Hindlimb muscle (tissue), 1 donor: ENCODE measurements around the gene EDDM3A. TPM values are rescaled to one million over a fixed set of nuclear protein-coding genes. Genes with fewer than 3 reads are reported as not detected.
A peak's percentile ranks its signal among the peaks of the same experiment; 100 is the strongest.
"Not testable (repeated sequence)": the region's sequence is repeated elsewhere in the genome, so short reads cannot be mapped to it uniquely, and the experiment has no call there.

Source experiments
- DNase-seq: peaks from one replicate; pipeline ENCODE4 v3.0.0-alpha.2; 2013
- polyA plus RNA-seq: library from polyadenylated mRNA; unstranded; fragments of 120-200 nt; gene quantifications from one replicate; pipeline ENCODE4 v1.2.1, GENCODE V29; 2013; ENCODE audit not compliant: insufficient read length

The EDDM3A gene
- polyA plus RNA-seq: not detected

DNA sequence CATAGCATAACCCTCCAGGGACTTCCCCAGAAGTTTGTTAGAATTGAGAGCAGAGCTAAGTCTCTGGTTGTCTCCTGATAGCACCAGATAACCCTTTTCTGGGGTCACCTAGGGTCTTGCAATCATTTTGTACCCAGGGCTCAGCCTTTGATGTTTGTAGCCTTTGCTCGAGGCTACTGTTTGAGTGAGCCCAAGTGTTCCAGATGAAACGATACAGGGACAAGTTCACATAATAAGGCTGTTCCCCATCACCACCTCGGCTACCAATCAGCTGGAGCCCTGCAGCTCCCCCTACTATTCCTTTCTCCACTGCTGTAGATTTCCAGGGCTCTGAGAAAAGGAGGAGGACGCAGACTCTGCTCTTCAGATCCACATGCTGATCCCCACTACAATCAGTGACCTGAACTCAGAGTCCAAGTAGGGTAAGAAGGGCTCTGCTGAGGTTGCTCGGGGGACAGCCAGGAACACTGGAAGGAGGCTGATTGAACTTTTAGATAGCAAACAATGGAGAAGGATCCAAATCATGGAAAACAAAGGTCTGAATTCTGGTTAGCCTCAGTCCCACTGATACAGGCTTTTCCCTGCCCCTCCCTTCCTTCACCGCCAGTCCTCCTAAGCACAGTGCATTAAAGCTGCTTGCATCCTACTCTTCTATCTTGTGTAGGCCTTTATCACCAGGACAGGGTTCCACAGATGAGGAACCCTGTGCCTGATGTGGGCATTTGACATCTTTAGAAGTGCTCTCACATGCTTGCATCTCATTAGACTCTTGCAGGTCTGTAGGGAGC, at the start of gene EDDM3A:
Gene EDDM3A (plus strand): TSS at position 317 of the 788 bp plus-strand sequence. CDS start 1,694 bp downstream, outside the sequence.
- no peak for DNase-seq

DNA sequence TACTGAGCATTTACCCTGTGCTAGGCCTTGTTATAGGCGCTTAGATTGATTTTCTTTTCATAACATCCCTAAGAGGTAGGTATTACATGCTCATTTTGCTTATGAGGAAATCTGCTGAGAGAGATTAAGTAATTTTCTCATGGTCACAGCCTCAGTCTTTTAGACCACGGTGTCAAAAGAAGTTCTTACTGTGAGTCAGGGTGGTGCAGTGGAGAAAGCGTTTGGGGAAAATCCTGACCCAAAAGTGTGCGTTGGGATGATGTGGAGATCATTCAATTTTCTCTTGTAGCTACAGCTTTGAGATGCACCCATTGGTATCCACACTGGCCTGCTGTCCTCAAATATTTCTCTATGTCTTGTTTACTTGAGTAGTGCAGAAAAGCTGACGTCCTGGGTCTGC, 48.9 kb upstream of the EDDM3A start:
- no peak for DNase-seq

GRCh38 chr14:20697273-20698017, 48.2 kb upstream of the EDDM3A start:
- DNase-seq: peak; percentile 60

- DNase-seq: no peak
Observed at GRCh38 chr14:20698018-20698329, 47.7 kb upstream of the EDDM3A start.

GRCh38 chr14:20698934-20699333, 46.8 kb upstream of the EDDM3A start:
- DNase-seq: no peak

GRCh38 chr14:20699931-20700330, 45.8 kb upstream of the EDDM3A start:
- no peak for DNase-seq

DNA sequence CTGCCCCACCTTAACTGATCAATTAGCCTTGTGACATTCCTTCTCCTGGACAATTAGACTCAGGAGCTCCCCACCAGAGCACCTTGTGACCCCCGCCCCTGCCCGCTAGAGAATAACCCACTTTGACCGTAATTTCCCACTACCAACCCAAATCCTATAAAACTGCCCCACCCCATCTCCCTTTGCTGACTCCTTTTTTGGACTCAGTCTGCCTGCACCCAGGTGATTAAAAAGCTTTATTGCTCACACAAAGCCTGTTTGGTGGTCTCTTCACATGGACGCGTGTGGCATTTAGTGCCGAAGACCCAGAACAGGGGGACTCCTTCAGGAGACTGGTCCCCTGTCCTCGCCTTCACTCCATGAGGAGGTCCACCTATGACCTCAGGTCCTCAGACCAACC, 44.7 kb upstream of the EDDM3A start:
- not testable (repeated sequence) for DNase-seq

DNA sequence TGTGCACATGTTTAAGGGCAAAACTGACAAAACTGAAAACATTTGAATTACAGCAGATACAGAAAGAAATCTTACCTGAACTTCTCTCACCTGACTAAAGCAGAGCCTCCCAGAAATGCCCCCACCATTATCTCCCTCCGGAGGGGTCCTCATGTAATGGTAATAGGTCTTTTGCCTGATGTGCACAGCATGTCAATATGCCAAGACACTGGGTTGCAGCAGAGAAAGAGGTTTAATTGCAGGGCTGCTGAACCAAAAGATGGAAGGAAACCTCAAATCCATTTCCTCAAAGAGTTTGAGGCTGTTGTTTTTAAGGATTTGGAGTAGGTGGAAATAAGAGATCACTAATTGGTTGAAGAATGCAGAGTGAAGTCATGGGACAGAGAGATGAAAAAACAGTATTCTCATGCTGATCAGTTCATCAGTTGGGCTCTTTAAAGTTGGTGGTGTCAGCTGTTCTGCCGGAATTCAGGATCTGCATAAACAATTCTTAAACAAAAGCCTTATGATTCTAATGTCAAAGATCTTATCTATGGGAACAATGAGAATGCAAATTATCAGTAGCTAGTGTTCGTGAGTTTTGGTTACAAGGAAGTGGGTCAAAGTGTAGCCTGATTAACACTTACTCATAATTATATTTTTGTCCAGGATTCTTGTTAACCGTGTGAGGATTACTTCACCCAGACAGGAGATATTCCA, 38.9 kb upstream of the EDDM3A start:
- no peak for DNase-seq

GRCh38 chr14:20707622-20708021, 38.1 kb upstream of the EDDM3A start:
- DNase-seq: no peak

DNA sequence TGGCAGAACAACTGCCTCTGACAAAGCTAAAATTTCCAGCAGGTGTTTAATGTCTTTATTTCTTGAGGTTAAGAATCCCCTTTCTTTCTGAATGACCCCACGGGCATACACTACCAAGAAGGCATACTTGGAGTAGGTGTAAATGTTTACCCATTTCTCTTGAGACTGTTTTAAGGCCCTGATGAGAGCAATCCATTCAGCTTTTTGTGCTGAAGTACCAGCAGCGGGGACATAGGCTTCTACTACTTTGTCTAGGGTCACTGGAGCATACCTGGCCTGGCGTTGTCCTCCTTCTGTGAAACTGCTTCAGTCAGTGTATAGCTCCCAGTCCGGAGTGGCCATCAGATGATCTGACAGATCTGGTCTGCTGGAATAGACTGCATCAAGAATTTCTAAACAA, 34.4 kb upstream of the EDDM3A start:
- DNase-seq: no peak

DNA sequence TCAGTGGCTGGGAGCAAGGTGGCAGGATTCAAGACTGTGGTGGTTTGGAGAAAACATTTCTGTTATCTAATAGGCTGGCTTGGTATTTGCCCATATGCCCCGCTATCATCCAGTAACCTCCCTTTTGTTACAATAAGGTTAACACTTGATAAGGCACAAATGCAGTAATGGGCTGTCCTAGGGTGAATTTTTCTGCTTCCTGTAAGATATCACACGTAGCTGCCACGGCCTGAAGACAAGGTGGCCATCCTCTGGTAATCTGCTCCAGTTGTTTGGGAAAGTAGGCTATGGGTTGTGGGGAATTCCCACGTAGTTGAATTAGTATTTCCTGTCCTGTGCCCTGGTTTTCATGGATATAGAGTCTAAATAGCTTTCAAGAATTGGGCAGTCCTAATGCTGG, 34.0 kb upstream of the EDDM3A start:
- no peak for DNase-seq

DNA sequence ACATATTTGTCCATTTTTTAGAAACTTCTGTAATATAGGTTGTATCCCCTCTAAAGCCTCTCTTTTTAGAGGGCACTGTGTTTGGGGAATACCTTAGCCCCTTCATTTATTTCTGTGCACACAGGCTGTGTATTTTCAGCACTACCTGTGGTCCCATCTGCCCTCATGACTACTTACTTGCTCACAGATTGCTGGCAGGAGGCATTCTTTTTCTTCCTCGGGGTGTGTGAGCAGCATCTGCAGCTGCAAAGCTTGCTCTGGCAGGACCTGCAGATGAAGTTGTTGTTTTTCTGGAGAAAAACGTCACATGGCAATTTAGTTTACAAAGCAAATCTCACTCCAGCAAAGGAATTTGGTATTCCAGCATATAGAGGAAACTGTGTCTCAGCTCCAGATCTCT, 32.8 kb upstream of the EDDM3A start:
- no peak for DNase-seq

- DNase-seq: no peak
Observed at GRCh38 chr14:20714593-20715250, 31.0 kb upstream of the EDDM3A start.

DNA sequence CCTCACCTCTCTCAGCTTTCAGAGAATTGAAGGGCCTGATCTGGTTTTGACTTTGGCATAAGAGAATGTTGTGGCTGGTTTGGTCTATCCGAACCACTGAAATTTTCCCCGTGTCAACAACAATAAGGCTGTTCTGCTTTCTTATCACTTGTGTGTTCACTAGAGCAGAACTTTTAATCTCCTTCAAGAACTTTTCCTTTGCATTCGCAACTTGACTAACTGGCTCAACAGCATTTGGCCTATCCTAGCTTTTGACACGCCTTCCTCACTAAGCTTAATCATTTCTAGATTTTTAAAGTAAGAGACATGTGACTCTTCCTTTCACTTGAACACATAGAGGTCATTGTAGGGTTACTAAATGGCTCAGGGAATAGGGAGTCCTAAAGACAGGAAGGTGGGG, 25.9 kb upstream of the EDDM3A start:
- no peak for DNase-seq

GRCh38 chr14:20720741-20721140, 24.9 kb upstream of the EDDM3A start:
- DNase-seq: no peak

DNA sequence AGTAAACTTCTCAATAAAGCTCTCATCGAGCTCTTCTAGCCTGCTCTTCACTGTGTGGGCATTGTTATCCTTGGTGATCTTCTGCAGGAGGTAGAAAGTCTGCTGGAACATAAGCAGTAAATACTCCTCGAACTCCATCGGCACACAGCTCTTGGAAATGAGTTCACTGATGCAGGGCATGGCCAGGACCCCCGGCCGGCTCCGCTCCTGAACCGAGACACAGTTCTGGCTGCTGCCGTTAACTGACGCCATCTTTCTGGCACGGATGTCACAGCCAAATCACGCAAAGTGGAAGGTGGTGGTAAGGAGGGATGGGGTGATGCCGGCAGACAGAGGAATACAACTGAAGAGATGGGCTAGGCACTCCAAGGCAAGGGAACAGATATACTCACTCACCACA, 23.7 kb upstream of the EDDM3A start:
- no peak for DNase-seq

DNA sequence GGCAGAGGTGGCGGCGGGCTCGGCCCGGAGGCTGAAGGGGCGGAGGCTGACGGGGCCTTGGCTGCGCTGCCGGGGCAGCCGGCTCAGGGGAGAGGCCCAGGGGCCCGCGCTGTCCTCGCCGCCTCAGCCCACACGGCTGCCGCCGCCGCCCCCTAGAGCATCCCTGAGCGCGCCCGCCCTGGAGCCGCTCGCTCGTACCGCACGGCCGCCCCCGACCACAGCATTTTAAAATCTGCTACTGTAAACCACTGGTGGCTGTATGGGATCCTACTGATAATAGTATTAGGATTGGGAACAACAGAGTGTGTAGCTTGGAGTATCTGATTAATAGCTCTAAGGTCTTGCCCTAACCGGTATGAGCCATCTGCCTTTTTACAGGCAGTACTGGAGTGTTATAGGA, 22.2 kb upstream of the EDDM3A start:
- DNase-seq: no peak

DNA sequence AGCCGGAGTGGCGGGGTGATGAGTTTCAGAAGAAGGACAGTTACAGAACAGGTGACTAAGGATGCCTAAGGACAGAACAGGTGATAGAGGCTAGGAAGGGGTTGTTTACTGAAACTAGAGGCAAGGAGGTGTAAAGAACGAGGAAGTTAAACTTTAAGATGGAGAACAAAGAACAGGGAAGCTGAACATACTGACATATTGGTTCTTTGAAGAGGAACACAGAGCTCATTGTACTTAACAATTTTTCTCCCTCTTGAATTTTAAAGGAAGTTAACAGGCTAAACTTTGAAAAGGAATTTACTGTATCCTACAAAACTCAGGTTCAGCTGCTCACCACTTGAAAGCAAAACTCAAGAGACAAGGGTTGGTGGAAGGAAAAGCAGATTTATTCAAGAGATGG, 19.6 kb upstream of the EDDM3A start:
- not testable (repeated sequence) for DNase-seq

DNA sequence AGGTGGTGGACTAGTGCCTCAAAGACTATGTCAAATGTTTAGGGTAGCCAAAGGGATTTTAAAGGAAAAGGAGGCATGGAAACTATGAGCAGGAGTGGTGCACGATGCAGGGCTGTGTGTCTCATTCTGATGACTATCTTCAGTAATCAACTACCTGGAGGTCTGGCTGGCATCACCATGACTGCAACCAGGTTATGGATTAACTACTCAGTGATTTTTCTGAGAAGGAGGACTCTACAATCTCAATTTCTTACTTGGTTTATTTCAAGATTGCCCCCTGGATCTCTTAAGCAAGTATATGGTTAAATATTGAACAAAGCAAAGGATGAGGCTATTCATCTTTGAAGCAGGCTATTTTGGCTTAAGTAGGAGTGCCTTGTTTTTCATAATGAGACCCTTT, 19.2 kb upstream of the EDDM3A start:
- no peak for DNase-seq

- DNase-seq: no peak
Observed at GRCh38 chr14:20730891-20731290, 14.8 kb upstream of the EDDM3A start.

GRCh38 chr14:20732477-20732876, 13.2 kb upstream of the EDDM3A start:
- DNase-seq: no peak

DNA sequence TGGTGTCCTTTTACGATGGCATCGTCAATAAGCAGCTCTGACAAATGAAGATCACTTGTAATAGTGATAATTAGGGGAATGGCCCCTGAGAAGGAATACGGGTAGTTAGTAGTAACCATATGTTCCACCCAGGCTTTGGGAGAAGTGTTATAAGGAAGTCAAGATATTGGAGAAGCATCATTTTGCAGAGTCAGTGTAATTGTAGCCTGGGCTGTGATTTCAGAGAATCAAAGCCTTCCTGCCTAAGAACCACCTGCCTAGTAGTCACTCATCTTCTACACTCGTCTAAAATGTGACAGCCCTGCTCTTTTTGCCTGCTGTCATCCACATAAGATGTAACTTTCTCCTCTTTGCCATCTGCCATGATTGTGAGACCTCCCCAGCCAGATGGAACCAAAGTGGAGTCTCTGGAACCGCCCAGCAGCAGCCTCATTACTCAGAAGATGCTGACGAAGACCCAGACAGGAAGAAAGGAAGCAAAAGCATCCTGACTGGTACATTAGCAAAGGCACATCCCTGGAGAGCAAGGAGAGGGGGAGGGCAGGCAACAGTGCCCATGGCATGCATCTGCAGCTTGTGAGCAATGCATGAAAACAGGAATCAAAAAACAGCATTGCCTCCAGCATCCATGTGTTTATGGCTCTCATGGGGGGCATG, 12.6 kb upstream of the EDDM3A start:
- DNase-seq: no peak
